ENCODE measurements around the gene PTPRU. TPM values are rescaled to one million over a fixed set of nuclear protein-coding genes. Genes with fewer than 3 reads are reported as not detected.

Gene PTPRU
- total and polyA plus RNA-seq, 7 donors: 14.5 to 51.4 (median 25.6) TPM

GRCh38 chr1:29200906-29201594 lies 35.3 kb upstream of the PTPRU start:
- ATAC-seq (no peak), DNase-seq (no peak)
- peaks cover 5 to 77% of the 10 kb centered on the region in 2 donors for H3K36me3 ChIP-seq (ENCODE audit: insufficient read depth in 1 of 2, low read depth in 1 of 2)
- H3K27ac ChIP-seq: no peak overlapping the region
- peaks cover 11% of the 10 kb centered on the region for H3K4me1 ChIP-seq
- TF ChIP-seq, protein P1, sequence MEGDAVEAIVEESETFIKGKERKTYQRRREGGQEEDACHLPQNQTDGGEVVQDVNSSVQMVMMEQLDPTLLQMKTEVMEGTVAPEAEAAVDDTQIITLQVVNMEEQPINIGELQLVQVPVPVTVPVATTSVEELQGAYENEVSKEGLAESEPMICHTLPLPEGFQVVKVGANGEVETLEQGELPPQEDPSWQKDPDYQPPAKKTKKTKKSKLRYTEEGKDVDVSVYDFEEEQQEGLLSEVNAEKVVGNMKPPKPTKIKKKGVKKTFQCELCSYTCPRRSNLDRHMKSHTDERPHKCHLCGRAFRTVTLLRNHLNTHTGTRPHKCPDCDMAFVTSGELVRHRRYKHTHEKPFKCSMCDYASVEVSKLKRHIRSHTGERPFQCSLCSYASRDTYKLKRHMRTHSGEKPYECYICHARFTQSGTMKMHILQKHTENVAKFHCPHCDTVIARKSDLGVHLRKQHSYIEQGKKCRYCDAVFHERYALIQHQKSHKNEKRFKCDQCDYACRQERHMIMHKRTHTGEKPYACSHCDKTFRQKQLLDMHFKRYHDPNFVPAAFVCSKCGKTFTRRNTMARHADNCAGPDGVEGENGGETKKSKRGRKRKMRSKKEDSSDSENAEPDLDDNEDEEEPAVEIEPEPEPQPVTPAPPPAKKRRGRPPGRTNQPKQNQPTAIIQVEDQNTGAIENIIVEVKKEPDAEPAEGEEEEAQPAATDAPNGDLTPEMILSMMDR (IDR thresholded peaks at IDR 0.05): no peak
- H3K4me3 ChIP-seq: no peak overlapping the region
- H3K27me3 ChIP-seq (ENCODE audit: insufficient read depth in 3 of 3, low read length in 2 of 3): no peaks in the 10 kb centered on the region
- no peaks in the 10 kb centered on the region for H3K9me3 ChIP-seq
- WGBS, 3 donors: 91 to 97% (median 93%) methylated on average over 5 of the region's 5 CpGs
- intact Hi-C loops (cut with DNase I): loop anchor here in 1 of 2 donors (5.0 kb wide), 2 partner anchors 79 to 169 kb away; partner anchors contain the start of gene TMEM200B

DNA sequence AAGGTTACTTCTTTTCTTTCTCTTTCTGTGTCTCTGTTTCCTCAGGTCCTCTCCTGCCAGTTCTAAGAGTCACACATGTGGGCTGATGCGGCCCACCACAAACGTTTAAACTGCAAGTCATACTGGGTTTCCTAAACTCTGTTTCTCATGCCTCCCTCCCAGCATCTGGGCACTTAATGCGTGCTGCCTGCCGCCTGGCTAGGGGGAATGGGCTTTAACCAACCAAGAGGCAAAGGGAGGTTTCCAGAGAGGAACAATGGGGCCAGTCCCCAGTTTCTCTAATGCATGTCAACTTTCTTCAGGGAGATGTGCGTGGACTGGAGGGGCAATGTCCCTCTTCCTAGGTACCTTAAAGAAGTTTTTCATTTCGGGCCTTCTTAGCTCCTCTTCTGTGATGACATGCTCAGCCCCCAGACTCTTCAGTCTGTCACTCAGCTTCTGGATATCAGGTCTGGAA lies 34.7 kb upstream of the PTPRU start:
- TF ChIP-seq, protein P1 (IDR thresholded peaks at IDR 0.05): no peak
- no peak overlapping the region for H3K27ac ChIP-seq
- H3K4me3 ChIP-seq: no peak overlapping the region
- ATAC-seq (no peak), DNase-seq (no peak)
- H3K4me1 ChIP-seq: peaks cover 11% of the 10 kb centered on the region
- no peaks in the 10 kb centered on the region for H3K27me3 ChIP-seq (ENCODE audit: insufficient read depth in 3 of 3, low read length in 2 of 3)
- WGBS, 3 donors: 78 to 87% (median 84%) methylated on average over 6 of the region's 6 CpGs
- H3K36me3 ChIP-seq (ENCODE audit: insufficient read depth in 1 of 2, low read depth in 1 of 2): peaks cover 5 to 81% of the 10 kb centered on the region in 2 donors
- intact Hi-C loops (cut with DNase I): loop anchor here (2.0 to 5.0 kb wide), 3 partner anchors 79 to 319 kb away; partner anchors contain the start of gene TMEM200B (in 1 of the 2)
- no peaks in the 10 kb centered on the region for H3K9me3 ChIP-seq

GRCh38 chr1:29202053-29202452 lies 34.3 kb upstream of the PTPRU start:
- Histone ChIP-seq H3K27me3 (ENCODE audit: insufficient read depth in 3 of 3, low read length in 2 of 3) (no peaks in the 10 kb centered on the region), H3K36me3 (ENCODE audit: insufficient read depth in 1 of 2, low read depth in 1 of 2) (peaks cover 5 to 80% of the 10 kb centered on the region in 2 donors), H3K4me3 (no peak overlapping the region), H3K27ac (peak overlapping the region; percentile 80), H3K4me1 (peaks cover 11% of the 10 kb centered on the region), H3K9me3 (no peaks in the 10 kb centered on the region)
- peak in 1 of 4 donors; percentile 3 for ATAC-seq
- no peak for DNase-seq
- WGBS, 3 donors: 37 to 43% (median 37%) methylated on average over 1 of the region's 1 CpG
- intact Hi-C loops (cut with DNase I): loop anchor here (2.0 to 5.0 kb wide), 3 partner anchors 80 to 319 kb away; partner anchors contain the start of gene TMEM200B (in 1 of the 2)
- TF ChIP-seq, protein P1 (IDR thresholded peaks at IDR 0.05): no peak

GRCh38 chr1:29202584-29203340 lies 33.6 kb upstream of the PTPRU start:
- ATAC-seq: peak; percentile 97 to 98 (median 98)
- Histone ChIP-seq H3K9me3 (no peaks in the 10 kb centered on the region), H3K27ac (peak overlapping the region; percentile 80), H3K27me3 (ENCODE audit: insufficient read depth in 3 of 3, low read length in 2 of 3) (no peaks in the 10 kb centered on the region), H3K4me1 (peaks cover 11% of the 10 kb centered on the region), H3K4me3 (no peak overlapping the region), H3K36me3 (ENCODE audit: insufficient read depth in 1 of 2, low read depth in 1 of 2) (peaks cover 5 to 80% of the 10 kb centered on the region in 2 donors)
- intact Hi-C loops (cut with DNase I): loop anchor here (1.0 to 5.0 kb wide), 4 partner anchors 80 to 320 kb away; partner anchors contain the start of gene TMEM200B (in 1 of the 2)
- WGBS, 3 donors: 23 to 30% (median 24%) methylated on average over 14 of the region's 14 CpGs
- peak; percentile 94 to 97 for DNase-seq
- TF ChIP-seq, protein P1 (IDR thresholded peaks at IDR 0.05): peak; percentile 98
